Measurements from ENCODE around the gene TLNRD1. TPM values are rescaled to one million over a fixed set of nuclear protein-coding genes. Genes with fewer than 3 reads are reported as not detected.

TLNRD1 gene
- total RNA-seq, 2 donors from 2014 or later: 10.0 to 26.1 TPM

GRCh38 chr15:80992006-80992405 is 8.7 kb upstream of the TLNRD1 start:
- H3K27ac ChIP-seq: peak overlapping the region; percentile 18 to 93
- H3K4me1 ChIP-seq: peaks cover 0 to 40% of the 10 kb centered on the region in 2 donors
- H3K9me3 ChIP-seq: no peaks in the 10 kb centered on the region
- TF ChIP-seq CTCF (IDR thresholded peaks at IDR 0.05): no peak
- no peaks in the 10 kb centered on the region for H3K27me3 ChIP-seq
- no peaks in the 10 kb centered on the region for H3K36me3 ChIP-seq
- no peak for DNase-seq (ENCODE audit: low spot score)
- no peak overlapping the region for H3K4me3 ChIP-seq

- DNase-seq (ENCODE audit: low spot score): no peak
- Histone ChIP-seq H3K36me3 (no peaks in the 10 kb centered on the region), H3K9me3 (no peaks in the 10 kb centered on the region), H3K4me3 (no peak overlapping the region), H3K27me3 (no peaks in the 10 kb centered on the region), H3K4me1 (peaks cover 0 to 35% of the 10 kb centered on the region in 2 donors), H3K27ac (peak overlapping the region in 1 of 2 donors; percentile 93)
- no peak for TF ChIP-seq CTCF (IDR thresholded peaks at IDR 0.05)
These were observed 8.3 kb upstream of the TLNRD1 start for GRCh38 chr15:80992441-80992840.

- peak; percentile 11 to 52 for TF ChIP-seq CTCF (IDR thresholded peaks at IDR 0.05)
- H3K27ac ChIP-seq: no peak overlapping the region
- H3K4me1 ChIP-seq: peaks cover 0 to 7% of the 10 kb centered on the region in 2 donors
- no peaks in the 10 kb centered on the region for H3K27me3 ChIP-seq
- no peaks in the 10 kb centered on the region for H3K9me3 ChIP-seq
- no peak for DNase-seq (ENCODE audit: low spot score)
- H3K4me3 ChIP-seq: no peak overlapping the region
- no peaks in the 10 kb centered on the region for H3K36me3 ChIP-seq
These were observed 4.5 kb upstream of the TLNRD1 start for GRCh38 chr15:80996247-80996646.

GRCh38 chr15:80997692-80998091 is 3.0 kb upstream of the TLNRD1 start:
- no peaks in the 10 kb centered on the region for H3K27me3 ChIP-seq
- DNase-seq (ENCODE audit: low spot score): no peak
- H3K36me3 ChIP-seq: peaks cover 6% of the 10 kb centered on the region
- no peak overlapping the region for H3K27ac ChIP-seq
- no peak for TF ChIP-seq CTCF (IDR thresholded peaks at IDR 0.05)
- H3K4me3 ChIP-seq: no peak overlapping the region
- no peaks in the 10 kb centered on the region for H3K9me3 ChIP-seq
- H3K4me1 ChIP-seq: peaks cover 0 to 7% of the 10 kb centered on the region in 2 donors

- TF ChIP-seq CTCF (IDR thresholded peaks at IDR 0.05): no peak
- H3K4me3 ChIP-seq: no peak overlapping the region
- DNase-seq (ENCODE audit: low spot score): no peak
- H3K27me3 ChIP-seq: no peaks in the 10 kb centered on the region
- peak overlapping the region; percentile 5 to 32 for H3K27ac ChIP-seq
- H3K4me1 ChIP-seq: peaks cover 0 to 12% of the 10 kb centered on the region in 2 donors
- peaks cover 10% of the 10 kb centered on the region for H3K36me3 ChIP-seq
- no peaks in the 10 kb centered on the region for H3K9me3 ChIP-seq
These were observed 2.5 kb upstream of the TLNRD1 start for GRCh38 chr15:80998251-80998650.

GRCh38 chr15:80999623-81000036 is 1.1 kb upstream of the TLNRD1 start:
- H3K36me3 ChIP-seq: peaks cover 13% of the 10 kb centered on the region
- H3K9me3 ChIP-seq: no peaks in the 10 kb centered on the region
- H3K4me1 ChIP-seq: peaks cover 0 to 26% of the 10 kb centered on the region in 2 donors
- peak overlapping the region; percentile 96 to 98 for H3K27ac ChIP-seq
- H3K4me3 ChIP-seq: peak overlapping the region; percentile 73 to 79
- no peaks in the 10 kb centered on the region for H3K27me3 ChIP-seq
- TF ChIP-seq CTCF (IDR thresholded peaks at IDR 0.05): no peak
- DNase-seq (ENCODE audit: low spot score): no peak
